ENCODE data around the gene SYPL2.

Gene SYPL2

DNA sequence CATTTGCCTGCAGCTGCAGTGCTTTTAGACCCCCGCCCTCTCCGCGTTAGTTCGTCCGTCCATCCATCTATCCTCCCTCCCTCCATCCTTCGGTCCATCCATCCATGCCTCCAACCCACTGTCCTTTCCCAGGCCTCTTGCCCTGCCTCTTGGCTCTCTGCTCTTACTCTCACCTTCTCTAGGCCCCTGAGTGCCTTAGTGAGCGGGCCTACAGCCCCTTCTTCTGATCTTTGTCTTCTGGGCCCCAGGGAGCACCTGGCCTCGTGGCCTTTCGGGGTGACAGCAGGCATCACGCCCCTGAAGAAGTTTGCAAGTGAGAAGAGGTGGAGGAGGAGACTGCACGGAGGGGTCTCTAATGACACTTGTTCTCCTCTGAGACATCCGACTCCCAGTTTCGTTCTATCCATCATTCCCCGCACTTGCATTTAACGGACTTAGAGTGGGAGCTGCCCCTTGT is 18.2 kb downstream of the SYPL2 start:
- no peak overlapping the region for H3K27ac ChIP-seq (ENCODE audit: low read depth, low read length)
- H3K79me2 ChIP-seq (ENCODE audit: control insufficient read depth, insufficient read depth, low read length), result no peaks in the 10 kb centered on the region

DNA sequence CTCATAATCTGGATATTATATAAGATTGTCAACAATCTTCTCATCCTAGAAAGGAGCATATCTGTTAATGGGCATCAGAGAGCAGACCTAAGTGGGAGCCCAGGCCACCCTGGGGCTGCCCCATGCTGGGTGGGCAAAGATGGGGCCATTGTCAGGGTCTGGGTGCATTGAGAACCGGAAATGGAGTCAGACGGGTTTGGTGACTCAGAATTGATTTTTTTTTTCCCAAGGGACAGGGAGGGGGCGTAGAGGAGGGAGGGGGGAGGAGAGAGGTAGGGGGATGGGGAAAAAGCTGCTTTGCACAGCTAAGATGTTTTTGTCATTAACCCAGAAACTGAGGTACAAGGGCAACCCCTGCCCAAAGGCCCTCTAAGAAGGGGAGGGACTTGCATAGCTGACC is 18.7 kb downstream of the SYPL2 start:
- Histone ChIP-seq H4K8ac (ENCODE audit: low read depth, low read length) (no peak overlapping the region), H3K36me3 (ENCODE audit: control insufficient read depth, insufficient read depth, low read length) (no peaks in the 10 kb centered on the region), H4K5ac (ENCODE audit: low read length) (no peak overlapping the region), H2BK5ac (ENCODE audit: low read length) (no peak overlapping the region), H3K23ac (ENCODE audit: low read length) (no peak overlapping the region), H3K27me3 (ENCODE audit: insufficient read depth, low read length, poor library complexity) (no peaks in the 10 kb centered on the region), H3K4me3 (ENCODE audit: low read length) (no peak overlapping the region), H2BK120ac (ENCODE audit: low read depth, low read length) (no peak overlapping the region), H3K4me2 (ENCODE audit: low read length) (peak overlapping the region; percentile 87), H3K56ac (ENCODE audit: low read length) (peak overlapping the region; percentile 93), H2AK5ac (ENCODE audit: low read length) (no peak overlapping the region), H3K79me1 (ENCODE audit: low read length) (peaks cover 3% of the 10 kb centered on the region), H3K27ac (ENCODE audit: low read depth, low read length) (no peak overlapping the region), H3K9ac (ENCODE audit: low read length) (peak overlapping the region; percentile 63), H3K4ac (ENCODE audit: low read depth, low read length) (no peak overlapping the region), H3K18ac (ENCODE audit: low read length) (no peak overlapping the region), H3K4me1 (ENCODE audit: control insufficient read depth, low read depth, low read length) (peaks cover 12% of the 10 kb centered on the region), H2BK15ac (replicated peaks; ENCODE audit: low read depth) (no peak overlapping the region), H3K79me2 (ENCODE audit: control insufficient read depth, insufficient read depth, low read length) (no peaks in the 10 kb centered on the region)
- no CpG with 5 or more reads among the region's 3 CpGs for WGBS (ENCODE audit: extremely low coverage, insufficient coverage, low lambda C conversion rate)
- DNase-seq, result peak; percentile 48

More for the DNA sequence above, 18.2 kb downstream of the SYPL2 start:
- Histone ChIP-seq H4K8ac (ENCODE audit: low read depth, low read length) (no peak overlapping the region), H2BK5ac (ENCODE audit: low read length) (peak overlapping the region; percentile 18), H3K4ac (ENCODE audit: low read depth, low read length) (no peak overlapping the region), H3K36me3 (ENCODE audit: control insufficient read depth, insufficient read depth, low read length) (no peaks in the 10 kb centered on the region), H3K56ac (ENCODE audit: low read length) (peak overlapping the region; percentile 93), H3K4me2 (ENCODE audit: low read length) (peak overlapping the region; percentile 87), H3K4me3 (ENCODE audit: low read length) (peak overlapping the region; percentile 28), H2BK120ac (ENCODE audit: low read depth, low read length) (no peak overlapping the region), H3K9ac (ENCODE audit: low read length) (peak overlapping the region; percentile 63), H3K4me1 (ENCODE audit: control insufficient read depth, low read depth, low read length) (peaks cover 12% of the 10 kb centered on the region), H2BK15ac (replicated peaks; ENCODE audit: low read depth) (no peak overlapping the region), H3K23ac (ENCODE audit: low read length) (no peak overlapping the region), H3K18ac (ENCODE audit: low read length) (no peak overlapping the region), H2AK5ac (ENCODE audit: low read length) (no peak overlapping the region), H4K5ac (ENCODE audit: low read length) (no peak overlapping the region), H3K79me1 (ENCODE audit: low read length) (peaks cover 3% of the 10 kb centered on the region), H3K27me3 (ENCODE audit: insufficient read depth, low read length, poor library complexity) (no peaks in the 10 kb centered on the region)
- DNase-seq, result peak; percentile 57
- WGBS (ENCODE audit: extremely low coverage, insufficient coverage, low lambda C conversion rate), result no CpG with 5 or more reads among the region's 15 CpGs

- no peak overlapping the region for H4K5ac ChIP-seq (ENCODE audit: low read length)
- no peaks in the 10 kb centered on the region for H3K79me2 ChIP-seq (ENCODE audit: control insufficient read depth, insufficient read depth, low read length)
- H2BK120ac ChIP-seq (ENCODE audit: low read depth, low read length), result no peak overlapping the region
- no peak overlapping the region for H4K8ac ChIP-seq (ENCODE audit: low read depth, low read length)
- H3K18ac ChIP-seq (ENCODE audit: low read length), result no peak overlapping the region
- H2BK5ac ChIP-seq (ENCODE audit: low read length), result no peak overlapping the region
- H3K23ac ChIP-seq (ENCODE audit: low read length), result no peak overlapping the region
- H3K9ac ChIP-seq (ENCODE audit: low read length), result no peak overlapping the region
- no peak overlapping the region for H3K4me3 ChIP-seq (ENCODE audit: low read length)
- peaks cover 9% of the 10 kb centered on the region for H3K4me1 ChIP-seq (ENCODE audit: control insufficient read depth, low read depth, low read length)
- no CpG with 5 or more reads among the region's 5 CpGs for WGBS (ENCODE audit: extremely low coverage, insufficient coverage, low lambda C conversion rate)
- no peak overlapping the region for H3K56ac ChIP-seq (ENCODE audit: low read length)
- DNase-seq, result no peak
- H3K4ac ChIP-seq (ENCODE audit: low read depth, low read length), result no peak overlapping the region
- H3K36me3 ChIP-seq (ENCODE audit: control insufficient read depth, insufficient read depth, low read length), result no peaks in the 10 kb centered on the region
- no peak overlapping the region for H2BK15ac ChIP-seq (replicated peaks; ENCODE audit: low read depth)
- no peak overlapping the region for H3K27ac ChIP-seq (ENCODE audit: low read depth, low read length)
- no peak overlapping the region for H3K4me2 ChIP-seq (ENCODE audit: low read length)
- no peak overlapping the region for H2AK5ac ChIP-seq (ENCODE audit: low read length)
- peaks cover 3% of the 10 kb centered on the region for H3K79me1 ChIP-seq (ENCODE audit: low read length)
- no peaks in the 10 kb centered on the region for H3K27me3 ChIP-seq (ENCODE audit: insufficient read depth, low read length, poor library complexity)
Measured at GRCh38 chr1:109487261-109487660, 20.9 kb downstream of the SYPL2 start.

DNA sequence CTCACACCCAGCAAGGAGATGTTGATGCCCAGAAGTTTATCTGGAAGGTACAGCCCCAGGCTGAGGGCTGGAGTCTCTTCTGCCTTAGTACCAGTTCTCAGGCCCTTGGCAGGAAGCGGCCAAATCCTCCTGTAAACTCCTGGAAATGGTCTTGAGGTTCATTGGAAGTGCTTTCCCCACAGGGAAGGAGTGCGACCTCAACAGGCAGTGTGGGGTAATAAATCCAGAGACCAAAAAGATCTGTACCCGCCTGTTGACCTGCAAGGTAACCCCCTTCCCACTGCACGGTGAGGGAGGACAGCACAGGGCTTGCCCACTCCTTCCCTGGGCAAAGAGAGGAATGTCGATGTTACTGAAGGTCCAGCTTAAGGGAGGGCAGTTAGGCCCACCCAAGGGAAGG is 21.9 kb downstream of the SYPL2 start:
- H2BK120ac ChIP-seq (ENCODE audit: low read depth, low read length), result no peak overlapping the region
- DNase-seq, result peak; percentile 56
- no peak overlapping the region for H3K23ac ChIP-seq (ENCODE audit: low read length)
- H3K9ac ChIP-seq (ENCODE audit: low read length), result no peak overlapping the region
- H3K27ac ChIP-seq (ENCODE audit: low read depth, low read length), result no peak overlapping the region
- no peak overlapping the region for H3K4me2 ChIP-seq (ENCODE audit: low read length)
- H4K8ac ChIP-seq (ENCODE audit: low read depth, low read length), result no peak overlapping the region
- peaks cover 3% of the 10 kb centered on the region for H3K79me1 ChIP-seq (ENCODE audit: low read length)
- H3K4me3 ChIP-seq (ENCODE audit: low read length), result no peak overlapping the region
- no peak overlapping the region for H3K56ac ChIP-seq (ENCODE audit: low read length)
- H3K27me3 ChIP-seq (ENCODE audit: insufficient read depth, low read length, poor library complexity), result no peaks in the 10 kb centered on the region
- H2AK5ac ChIP-seq (ENCODE audit: low read length), result no peak overlapping the region
- H2BK15ac ChIP-seq (replicated peaks; ENCODE audit: low read depth), result no peak overlapping the region
- H3K4ac ChIP-seq (ENCODE audit: low read depth, low read length), result no peak overlapping the region
- H3K18ac ChIP-seq (ENCODE audit: low read length), result no peak overlapping the region
- H3K36me3 ChIP-seq (ENCODE audit: control insufficient read depth, insufficient read depth, low read length), result no peaks in the 10 kb centered on the region
- H3K4me1 ChIP-seq (ENCODE audit: control insufficient read depth, low read depth, low read length), result peaks cover 5% of the 10 kb centered on the region
- H2BK5ac ChIP-seq (ENCODE audit: low read length), result no peak overlapping the region
- H4K5ac ChIP-seq (ENCODE audit: low read length), result no peak overlapping the region
- no peaks in the 10 kb centered on the region for H3K79me2 ChIP-seq (ENCODE audit: control insufficient read depth, insufficient read depth, low read length)
- WGBS (ENCODE audit: extremely low coverage, insufficient coverage, low lambda C conversion rate), result no CpG with 5 or more reads among the region's 5 CpGs

DNA sequence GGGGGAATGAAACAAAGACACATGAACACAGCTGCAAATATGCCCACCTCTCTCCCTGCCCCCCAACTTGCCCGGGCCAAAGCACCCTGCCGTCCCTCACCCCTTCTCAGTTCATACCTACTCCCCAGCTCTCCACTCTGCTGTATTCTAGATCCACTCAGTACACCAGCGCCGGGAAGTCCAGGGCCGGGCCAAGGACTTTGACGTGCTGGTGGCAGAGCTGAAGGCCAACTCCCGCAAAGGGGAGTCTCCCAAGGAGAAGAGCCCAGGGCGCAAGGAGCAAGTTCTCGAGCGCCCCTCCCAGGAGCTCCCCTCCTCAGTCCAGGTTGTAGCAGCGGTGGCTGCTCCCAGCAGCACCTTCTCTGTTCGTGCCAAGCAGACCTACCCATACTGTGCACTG is 22.4 kb downstream of the SYPL2 start:
- Histone ChIP-seq H3K4me3 (ENCODE audit: low read length) (no peak overlapping the region), H2BK5ac (ENCODE audit: low read length) (no peak overlapping the region), H4K8ac (ENCODE audit: low read depth, low read length) (no peak overlapping the region), H3K79me2 (ENCODE audit: control insufficient read depth, insufficient read depth, low read length) (no peaks in the 10 kb centered on the region), H3K23ac (ENCODE audit: low read length) (no peak overlapping the region), H2BK120ac (ENCODE audit: low read depth, low read length) (no peak overlapping the region), H4K5ac (ENCODE audit: low read length) (no peak overlapping the region), H3K4me1 (ENCODE audit: control insufficient read depth, low read depth, low read length) (peaks cover 5% of the 10 kb centered on the region), H3K79me1 (ENCODE audit: low read length) (peaks cover 3% of the 10 kb centered on the region), H3K4me2 (ENCODE audit: low read length) (no peak overlapping the region), H3K18ac (ENCODE audit: low read length) (no peak overlapping the region), H2AK5ac (ENCODE audit: low read length) (no peak overlapping the region), H2BK15ac (replicated peaks; ENCODE audit: low read depth) (no peak overlapping the region), H3K27ac (ENCODE audit: low read depth, low read length) (no peak overlapping the region), H3K56ac (ENCODE audit: low read length) (no peak overlapping the region), H3K9ac (ENCODE audit: low read length) (no peak overlapping the region), H3K36me3 (ENCODE audit: control insufficient read depth, insufficient read depth, low read length) (no peaks in the 10 kb centered on the region), H3K4ac (ENCODE audit: low read depth, low read length) (no peak overlapping the region), H3K27me3 (ENCODE audit: insufficient read depth, low read length, poor library complexity) (no peaks in the 10 kb centered on the region)
- no CpG with 5 or more reads among the region's 12 CpGs for WGBS (ENCODE audit: extremely low coverage, insufficient coverage, low lambda C conversion rate)
- no peak for DNase-seq
